NCI-H2081 treated with DMSO at 0.1 percent for 48 hours (cell line): ENCODE data around the gene MYMX.
"Not testable (repeated sequence)": the region's sequence is repeated elsewhere in the genome, so short reads cannot be mapped to it uniquely, and the experiment has no call there.

ENCODE experiments used
- DNase-seq: peaks from one replicate; lab custom pipeline; 2025; lab: John Stamatoyannopoulos, UW

Gene MYMX

GRCh38 chr6:44216677-44217331 lies at the start of gene MYMX:
Gene MYMX (plus strand): TSS chr6:44216926. CDS start chr6:44217472, 546 bp downstream.
- no peak for DNase-seq

- DNase-seq: no peak
Measured at GRCh38 chr6:44167567-44167966, 49.2 kb upstream of the MYMX start.

GRCh38 chr6:44169154-44169553 lies 47.6 kb upstream of the MYMX start:
- no peak for DNase-seq

GRCh38 chr6:44169886-44170570 lies 46.7 kb upstream of the MYMX start:
- no peak for DNase-seq

- DNase-seq: no peak
Measured at GRCh38 chr6:44171899-44172546, 44.7 kb upstream of the MYMX start.

GRCh38 chr6:44172731-44173500 lies 43.8 kb upstream of the MYMX start:
- DNase-seq: no peak

- no peak for DNase-seq
Measured at GRCh38 chr6:44176130-44176761, 40.5 kb upstream of the MYMX start.

- DNase-seq: no peak
Measured at GRCh38 chr6:44176762-44177509, 39.8 kb upstream of the MYMX start.

- DNase-seq: no peak
Measured at GRCh38 chr6:44177691-44178423, 38.9 kb upstream of the MYMX start.

- no peak for DNase-seq
Measured at GRCh38 chr6:44178424-44179071, 38.2 kb upstream of the MYMX start.

GRCh38 chr6:44179072-44179536 lies 37.6 kb upstream of the MYMX start:
- DNase-seq: no peak

GRCh38 chr6:44179648-44180047 lies 37.1 kb upstream of the MYMX start:
- DNase-seq: no peak

- no peak for DNase-seq
Measured at GRCh38 chr6:44180406-44180805, 36.3 kb upstream of the MYMX start.

- no peak for DNase-seq
Measured at GRCh38 chr6:44180886-44181285, 35.8 kb upstream of the MYMX start.

GRCh38 chr6:44181784-44182183 lies 34.9 kb upstream of the MYMX start:
- DNase-seq: not testable (repeated sequence)

- no peak for DNase-seq
Measured at GRCh38 chr6:44182911-44183390, 33.8 kb upstream of the MYMX start.

GRCh38 chr6:44183783-44184182 lies 32.9 kb upstream of the MYMX start:
- no peak for DNase-seq

- not testable (repeated sequence) for DNase-seq
Measured at GRCh38 chr6:44185356-44185755, 31.4 kb upstream of the MYMX start.

GRCh38 chr6:44185953-44186634 lies 30.6 kb upstream of the MYMX start:
- DNase-seq: no peak
